ENCODE results near the gene ZCCHC7. TPM values are rescaled to one million over a fixed set of nuclear protein-coding genes. Genes with fewer than 3 reads are reported as not detected.

The ZCCHC7 gene
- total and polyA plus RNA-seq, 4 donors, result 9.8 to 30.5 (median 18.8) TPM

DNA sequence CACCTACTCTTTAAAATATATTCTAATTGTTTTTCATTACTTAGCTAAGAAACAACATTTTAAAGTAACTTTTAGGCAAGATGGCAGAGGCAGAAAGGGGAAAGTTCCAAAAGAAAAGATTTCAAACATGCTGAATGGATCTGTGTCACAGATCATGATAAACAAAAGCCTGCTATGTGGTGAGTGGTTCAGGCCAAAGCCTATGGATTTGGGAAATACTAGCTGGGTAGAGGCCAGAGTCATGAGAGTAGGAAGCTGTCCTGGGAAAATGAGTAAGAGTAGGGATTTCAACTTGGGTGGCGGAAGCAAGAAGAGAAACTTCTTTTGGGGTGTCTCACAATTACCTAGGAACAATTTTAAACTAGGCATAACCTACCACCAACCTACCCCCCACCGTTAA lies 233.4 kb downstream of the ZCCHC7 start:
- H3K27ac ChIP-seq (ENCODE audit: low read depth in 1 of 2, low read length in 2 of 2), result no peak overlapping the region
- H3K36me3 ChIP-seq (ENCODE audit: control insufficient read depth in 1 of 2, insufficient read depth in 2 of 2, low read length in 1 of 2), result no peaks in the 10 kb centered on the region
- ATAC-seq (ENCODE audit: low FRiP score), result no peak
- no peaks in the 10 kb centered on the region for H3K27me3 ChIP-seq (ENCODE audit: control insufficient read depth in 1 of 2, insufficient read depth in 2 of 2, low read length in 1 of 2)
- intact Hi-C loops (cut with DNase I), result no loop called here
- H3K9me3 ChIP-seq (ENCODE audit: control insufficient read depth, low read length), result no peaks in the 10 kb centered on the region
- H3K4me3 ChIP-seq (ENCODE audit: low read length in 2 of 2), result no peak overlapping the region
- DNase-seq, result no peak
- H3K4me1 ChIP-seq (ENCODE audit: control insufficient read depth in 1 of 2, insufficient read depth in 2 of 2, low read length in 2 of 2), result no peaks in the 10 kb centered on the region
- WGBS, 2 donors, result 94 to 98% methylated on average over 2 of the region's 2 CpGs

- DNase-seq (no peak), ATAC-seq (ENCODE audit: low FRiP score) (no peak)
- Histone ChIP-seq H3K27me3 (ENCODE audit: control insufficient read depth in 1 of 2, insufficient read depth in 2 of 2, low read length in 1 of 2) (no peaks in the 10 kb centered on the region), H3K27ac (ENCODE audit: low read depth in 1 of 2, low read length in 2 of 2) (no peak overlapping the region), H3K9me3 (ENCODE audit: control insufficient read depth, low read length) (no peaks in the 10 kb centered on the region), H3K36me3 (ENCODE audit: control insufficient read depth in 1 of 2, insufficient read depth in 2 of 2, low read length in 1 of 2) (peaks cover 0 to 1% of the 10 kb centered on the region in 2 donors), H3K4me1 (ENCODE audit: control insufficient read depth in 1 of 2, insufficient read depth in 2 of 2, low read length in 2 of 2) (no peaks in the 10 kb centered on the region), H3K4me3 (ENCODE audit: low read length in 2 of 2) (no peak overlapping the region)
- 94% methylated on average over 4 of the region's 4 CpGs for WGBS, 2 donors
- intact Hi-C loops (cut with DNase I), result no loop called here
These were observed 242.1 kb downstream of the ZCCHC7 start for GRCh38 chr9:37362430-37362829.

DNA sequence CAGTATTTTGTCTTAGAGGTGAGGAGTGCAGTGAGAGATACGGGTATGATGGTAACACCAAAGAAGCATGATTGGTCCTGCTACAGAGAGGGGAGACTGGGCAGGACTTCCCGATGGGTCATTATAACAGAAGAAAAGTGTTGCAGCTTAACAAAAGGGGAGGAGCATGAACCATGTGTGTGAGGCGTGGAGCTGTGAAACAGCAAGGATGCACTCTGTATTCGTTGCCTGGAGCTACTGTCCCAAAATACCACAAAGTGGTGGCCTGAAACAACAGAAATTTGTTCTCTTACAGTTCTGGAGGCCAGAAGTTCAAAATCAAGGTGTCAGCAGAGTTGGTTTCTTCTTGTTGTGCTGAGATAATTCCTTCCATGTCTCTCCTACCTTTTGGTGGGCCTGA lies 242.8 kb downstream of the ZCCHC7 start:
- H3K27me3 ChIP-seq (ENCODE audit: control insufficient read depth in 1 of 2, insufficient read depth in 2 of 2, low read length in 1 of 2), result no peaks in the 10 kb centered on the region
- peaks cover 0 to 1% of the 10 kb centered on the region in 2 donors for H3K36me3 ChIP-seq (ENCODE audit: control insufficient read depth in 1 of 2, insufficient read depth in 2 of 2, low read length in 1 of 2)
- 92% methylated on average over 4 of the region's 4 CpGs for WGBS, 2 donors
- H3K4me3 ChIP-seq (ENCODE audit: low read length in 2 of 2), result no peak overlapping the region
- no peak overlapping the region for H3K27ac ChIP-seq (ENCODE audit: low read depth in 1 of 2, low read length in 2 of 2)
- H3K9me3 ChIP-seq (ENCODE audit: control insufficient read depth, low read length), result no peaks in the 10 kb centered on the region
- DNase-seq (no peak), ATAC-seq (ENCODE audit: low FRiP score) (no peak)
- H3K4me1 ChIP-seq (ENCODE audit: control insufficient read depth in 1 of 2, insufficient read depth in 2 of 2, low read length in 2 of 2), result no peaks in the 10 kb centered on the region
- intact Hi-C loops (cut with DNase I), result no loop called here

- DNase-seq, result no peak
- WGBS, 2 donors, result 81 to 82% methylated on average over 4 of the region's 4 CpGs
These were observed 243.8 kb downstream of the ZCCHC7 start for GRCh38 chr9:37364136-37364535.

GRCh38 chr9:37364751-37365360 lies 244.5 kb downstream of the ZCCHC7 start:
- Histone ChIP-seq H3K27ac (ENCODE audit: low read depth in 1 of 2, low read length in 2 of 2) (no peak overlapping the region), H3K4me3 (ENCODE audit: low read length in 2 of 2) (no peak overlapping the region), H3K4me1 (ENCODE audit: control insufficient read depth in 1 of 2, insufficient read depth in 2 of 2, low read length in 2 of 2) (no peaks in the 10 kb centered on the region), H3K36me3 (ENCODE audit: control insufficient read depth in 1 of 2, insufficient read depth in 2 of 2, low read length in 1 of 2) (peaks cover 0 to 1% of the 10 kb centered on the region in 2 donors), H3K9me3 (ENCODE audit: control insufficient read depth, low read length) (no peaks in the 10 kb centered on the region), H3K27me3 (ENCODE audit: control insufficient read depth in 1 of 2, insufficient read depth in 2 of 2, low read length in 1 of 2) (no peaks in the 10 kb centered on the region)
- intact Hi-C loops (cut with DNase I), result no loop called here
- ATAC-seq (ENCODE audit: low FRiP score) (no peak), DNase-seq (no peak)
- WGBS, 2 donors, result 88 to 92% methylated on average over 4 of the region's 4 CpGs

More at GRCh38 chr9:37364136-37364535, 243.8 kb downstream of the ZCCHC7 start:
- Histone ChIP-seq H3K27me3 (ENCODE audit: control insufficient read depth in 1 of 2, insufficient read depth in 2 of 2, low read length in 1 of 2) (no peaks in the 10 kb centered on the region), H3K36me3 (ENCODE audit: control insufficient read depth in 1 of 2, insufficient read depth in 2 of 2, low read length in 1 of 2) (peaks cover 0 to 1% of the 10 kb centered on the region in 2 donors), H3K4me1 (ENCODE audit: control insufficient read depth in 1 of 2, insufficient read depth in 2 of 2, low read length in 2 of 2) (no peaks in the 10 kb centered on the region), H3K4me3 (ENCODE audit: low read length in 2 of 2) (no peak overlapping the region), H3K9me3 (ENCODE audit: control insufficient read depth, low read length) (no peaks in the 10 kb centered on the region), H3K27ac (ENCODE audit: low read depth in 1 of 2, low read length in 2 of 2) (no peak overlapping the region)
- ATAC-seq (ENCODE audit: low FRiP score), result no peak
- intact Hi-C loops (cut with DNase I), result no loop called here

- 95 to 97% methylated on average over 5 of the region's 5 CpGs for WGBS, 2 donors
- Histone ChIP-seq H3K4me3 (ENCODE audit: low read length in 2 of 2) (no peak overlapping the region), H3K9me3 (ENCODE audit: control insufficient read depth, low read length) (no peaks in the 10 kb centered on the region), H3K27ac (ENCODE audit: low read depth in 1 of 2, low read length in 2 of 2) (no peak overlapping the region), H3K4me1 (ENCODE audit: control insufficient read depth in 1 of 2, insufficient read depth in 2 of 2, low read length in 2 of 2) (no peaks in the 10 kb centered on the region), H3K36me3 (ENCODE audit: control insufficient read depth in 1 of 2, insufficient read depth in 2 of 2, low read length in 1 of 2) (no peaks in the 10 kb centered on the region), H3K27me3 (ENCODE audit: control insufficient read depth in 1 of 2, insufficient read depth in 2 of 2, low read length in 1 of 2) (no peaks in the 10 kb centered on the region)
- no peak for DNase-seq
- intact Hi-C loops (cut with DNase I), result loop anchor here in 1 of 2 donors (5.0 kb wide), 1 partner anchor 502 kb away; no protein-coding TSS in a partner anchor
- ATAC-seq (ENCODE audit: low FRiP score), result no peak
These were observed 249.3 kb downstream of the ZCCHC7 start for GRCh38 chr9:37369671-37370070.

- intact Hi-C loops (cut with DNase I), result loop anchor here in 1 of 2 donors (5.0 kb wide), 1 partner anchor 503 kb away; no protein-coding TSS in a partner anchor
- no peaks in the 10 kb centered on the region for H3K36me3 ChIP-seq (ENCODE audit: control insufficient read depth in 1 of 2, insufficient read depth in 2 of 2, low read length in 1 of 2)
- DNase-seq, result no peak
- no peaks in the 10 kb centered on the region for H3K27me3 ChIP-seq (ENCODE audit: control insufficient read depth in 1 of 2, insufficient read depth in 2 of 2, low read length in 1 of 2)
- 79 to 84% methylated on average over 6 of the region's 6 CpGs for WGBS, 2 donors
- H3K4me1 ChIP-seq (ENCODE audit: control insufficient read depth in 1 of 2, insufficient read depth in 2 of 2, low read length in 2 of 2), result no peaks in the 10 kb centered on the region
- H3K4me3 ChIP-seq (ENCODE audit: low read length in 2 of 2), result no peak overlapping the region
- ATAC-seq (ENCODE audit: low FRiP score), result no peak
- H3K9me3 ChIP-seq (ENCODE audit: control insufficient read depth, low read length), result no peaks in the 10 kb centered on the region
- H3K27ac ChIP-seq (ENCODE audit: low read depth in 1 of 2, low read length in 2 of 2), result no peak overlapping the region
These were observed 249.9 kb downstream of the ZCCHC7 start for GRCh38 chr9:37370282-37370681.

DNA sequence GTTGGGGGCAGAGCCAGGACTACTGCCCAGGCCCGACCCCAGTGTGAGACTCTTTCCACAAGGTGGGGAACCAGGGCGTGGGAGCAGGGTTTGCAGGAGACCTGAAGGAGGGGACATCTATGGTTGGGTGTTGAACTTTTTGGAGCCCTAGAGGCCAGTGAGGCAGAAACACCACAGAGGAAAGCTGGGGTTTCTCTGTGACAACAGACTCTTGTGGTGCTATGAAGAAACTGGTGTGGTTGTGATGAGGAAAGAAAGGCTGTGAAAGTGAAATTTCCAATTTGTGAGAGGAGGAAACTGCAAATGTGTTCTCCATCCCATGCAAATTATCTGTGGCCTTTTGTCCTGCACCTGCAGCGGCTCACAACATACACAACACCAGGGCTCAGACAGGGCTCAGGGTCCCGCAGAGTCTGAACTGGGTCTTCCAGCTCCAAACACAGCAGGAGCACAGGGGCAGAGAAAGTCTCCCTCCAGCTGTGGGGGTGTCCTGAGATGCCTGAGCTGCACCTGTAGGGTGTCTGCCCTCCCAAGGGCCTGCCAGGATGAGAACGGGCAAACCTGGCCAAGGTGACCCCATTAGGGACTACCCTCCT lies 250.7 kb downstream of the ZCCHC7 start:
- Histone ChIP-seq H3K36me3 (ENCODE audit: control insufficient read depth in 1 of 2, insufficient read depth in 2 of 2, low read length in 1 of 2) (no peaks in the 10 kb centered on the region), H3K4me1 (ENCODE audit: control insufficient read depth in 1 of 2, insufficient read depth in 2 of 2, low read length in 2 of 2) (no peaks in the 10 kb centered on the region), H3K9me3 (ENCODE audit: control insufficient read depth, low read length) (no peaks in the 10 kb centered on the region), H3K4me3 (ENCODE audit: low read length in 2 of 2) (no peak overlapping the region), H3K27me3 (ENCODE audit: control insufficient read depth in 1 of 2, insufficient read depth in 2 of 2, low read length in 1 of 2) (no peaks in the 10 kb centered on the region), H3K27ac (ENCODE audit: low read depth in 1 of 2, low read length in 2 of 2) (no peak overlapping the region)
- ATAC-seq (ENCODE audit: low FRiP score) (no peak), DNase-seq (no peak)
- 91 to 93% methylated on average over 5 of the region's 5 CpGs for WGBS, 2 donors
- intact Hi-C loops (cut with DNase I), result loop anchor here in 1 of 2 donors (5.0 kb wide), 1 partner anchor 504 kb away; no protein-coding TSS in a partner anchor

All from aorta (tissue), 5 donors.